Immature natural killer cell (primary cell): ENCODE data around the gene RGS13. TPM values are rescaled to one million over a fixed set of nuclear protein-coding genes. Genes with fewer than 3 reads are reported as not detected.

Source experiments
- DNase-seq, 3 donors: peaks; one replicate each; pipeline ENCODE4 v3.0.0; 2022; ENCODE audit warnings: mixed read lengths in 1 of 3
- H3K27ac Mint-ChIP-seq, 6 donors: one replicate each; pipeline ENCODE4 v1.8.0; 2020; ENCODE audit warnings: mixed read lengths in 6 of 6, mild to moderate bottlenecking in 5 of 6, inconsistent platforms in 4 of 6, moderate library complexity in 3 of 6
- H3K27me3 Mint-ChIP-seq, 3 donors: one replicate each; pipeline ENCODE4 v1.8.0; 2020 to 2021; ENCODE audit warnings: low read depth in 3 of 3, mild to moderate bottlenecking in 3 of 3, mixed read lengths in 3 of 3, moderate library complexity in 3 of 3, inconsistent platforms in 1 of 3
- H3K36me3 Mint-ChIP-seq, 3 donors: one replicate each; pipeline ENCODE4 v1.8.0; 2020; ENCODE audit warnings: mixed read lengths in 3 of 3, inconsistent platforms in 2 of 3, mild to moderate bottlenecking in 2 of 3
- H3K4me1 Mint-ChIP-seq, 2 donors: one replicate each; pipeline ENCODE4 v1.8.0; 2020; ENCODE audit warnings: inconsistent platforms in 2 of 2, mild to moderate bottlenecking in 2 of 2, mixed read lengths in 2 of 2, moderate library complexity in 1 of 2
- H3K4me3 Mint-ChIP-seq, 5 donors: one replicate each; pipeline ENCODE4 v1.8.0; 2020; ENCODE audit warnings: mild to moderate bottlenecking in 5 of 5, mixed read lengths in 5 of 5, inconsistent platforms in 3 of 5, moderate library complexity in 3 of 5
- H3K9me3 Mint-ChIP-seq, 6 donors: one replicate each; pipeline ENCODE4 v1.8.0; 2020; ENCODE audit warnings: mild to moderate bottlenecking in 6 of 6, mixed read lengths in 6 of 6, inconsistent platforms in 4 of 6, moderate library complexity in 3 of 6
- polyA plus RNA-seq, 3 donors: library from polyadenylated mRNA; unstranded; fragments of 300-500 nt; fragmentation: Illumina TruSeq; gene quantifications; one replicate each; pipeline ENCODE4 v1.2.3, GENCODE V29; 2021

Gene RGS13, protein sequence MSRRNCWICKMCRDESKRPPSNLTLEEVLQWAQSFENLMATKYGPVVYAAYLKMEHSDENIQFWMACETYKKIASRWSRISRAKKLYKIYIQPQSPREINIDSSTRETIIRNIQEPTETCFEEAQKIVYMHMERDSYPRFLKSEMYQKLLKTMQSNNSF
- polyA plus RNA-seq: under 1 TPM in 1 of 3 donors, not detected in 2; 0.16 TPM

DNA sequence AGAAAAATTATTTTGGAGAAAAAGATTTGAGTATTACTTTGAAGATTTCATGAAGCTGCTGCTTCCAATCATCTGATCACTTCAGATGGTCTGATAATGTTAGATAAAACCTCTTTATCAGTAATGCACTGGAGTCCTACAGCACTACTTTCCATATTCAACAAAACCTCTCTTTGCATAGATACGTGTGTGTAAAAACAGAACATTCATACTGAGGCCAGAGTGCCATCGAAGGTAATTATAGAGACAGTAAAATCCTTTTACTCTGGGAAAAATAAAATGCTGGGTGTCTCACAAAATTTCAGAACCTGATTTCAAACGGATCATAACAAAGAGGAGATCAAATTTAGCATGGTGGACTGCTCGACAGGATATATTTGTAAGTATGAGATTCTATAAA, at the start of gene RGS13:
TSS of gene RGS13 (plus strand) at position 209 of the 400 bp plus-strand sequence. CDS start 8,188 bp downstream, outside the sequence.
- Mint-ChIP-seq H3K27ac (no peak within 1 kb of the TSS), H3K4me3 (no peak within 1 kb of the TSS), H3K9me3 (no peaks in the 10 kb centered on the region), H3K4me1 (no peaks in the 10 kb centered on the region), H3K36me3 (no peaks in the 10 kb centered on the region), H3K27me3 (peaks cover 0 to 8% (median 2%) of the 10 kb centered on the region in 3 donors)
- DNase-seq: no peak

DNA sequence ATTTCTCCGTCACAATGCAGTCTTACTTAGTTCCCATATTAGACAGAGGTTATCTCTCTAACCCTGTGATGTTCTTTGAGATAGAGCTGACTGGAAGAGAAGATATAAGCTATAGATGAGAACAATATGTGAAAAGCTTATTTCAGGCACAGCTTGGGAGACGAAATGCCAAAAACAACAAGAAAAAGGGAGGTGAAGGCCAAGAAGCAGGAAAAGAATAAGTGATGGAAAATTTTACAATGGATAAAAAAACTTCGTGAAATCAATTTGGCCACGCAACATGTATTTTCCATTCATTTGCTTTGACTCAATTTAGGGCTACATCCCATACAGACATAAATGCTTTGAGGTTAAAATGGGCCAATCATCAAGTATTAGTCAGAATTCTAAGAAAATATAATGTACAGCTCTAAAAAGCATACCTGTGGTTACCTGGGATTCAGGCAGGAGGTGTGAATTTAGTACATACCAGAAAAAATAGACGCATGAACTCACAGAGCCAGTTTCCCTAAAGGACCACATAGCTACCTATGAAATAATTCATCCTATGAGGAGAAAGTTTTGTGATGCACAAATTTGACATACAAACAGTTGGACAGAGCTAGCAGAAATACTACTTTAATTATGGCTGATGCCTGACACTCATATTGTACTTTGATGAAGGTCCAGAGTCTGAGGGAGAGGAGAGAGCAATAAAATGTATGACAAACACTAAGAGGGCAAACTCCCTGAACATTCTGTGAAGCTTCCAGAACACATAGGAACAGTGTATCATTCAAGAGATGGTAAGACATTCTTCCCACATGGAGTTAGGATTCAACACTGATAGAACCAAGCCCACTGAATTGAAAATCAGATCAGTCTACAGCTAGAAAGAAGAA, 48.3 kb upstream of the RGS13 start:
- peaks cover 0 to 6% of the 10 kb centered on the region in 2 donors for H3K4me1 Mint-ChIP-seq
- peaks cover 0 to 6% (median 0%) of the 10 kb centered on the region in 3 donors for H3K27me3 Mint-ChIP-seq
- H3K27ac Mint-ChIP-seq: no peak overlapping the region
- H3K9me3 Mint-ChIP-seq: no peaks in the 10 kb centered on the region
- DNase-seq: no peak
- no peaks in the 10 kb centered on the region for H3K36me3 Mint-ChIP-seq
- no peak overlapping the region for H3K4me3 Mint-ChIP-seq

DNA sequence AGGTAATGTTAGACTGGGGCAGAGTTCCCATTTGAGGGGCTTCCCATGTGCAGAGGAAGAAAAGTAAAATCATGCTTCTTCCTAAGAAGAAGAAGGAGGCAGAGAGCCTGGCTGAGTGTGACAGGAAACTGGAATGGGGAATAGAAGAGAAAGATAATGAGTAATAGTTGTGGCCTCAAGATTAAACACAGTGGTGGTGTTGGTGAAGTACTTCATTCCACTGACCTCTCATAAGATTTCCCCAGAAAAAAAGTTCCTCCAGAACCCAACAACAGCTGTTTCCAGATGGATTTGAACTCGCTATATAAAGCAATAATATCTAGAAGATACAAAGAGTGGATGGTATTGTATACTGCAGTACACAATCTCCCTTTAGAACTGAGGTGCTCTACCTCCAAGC, 47.4 kb upstream of the RGS13 start:
- no peak for DNase-seq
- H3K27ac Mint-ChIP-seq: no peak overlapping the region

DNA sequence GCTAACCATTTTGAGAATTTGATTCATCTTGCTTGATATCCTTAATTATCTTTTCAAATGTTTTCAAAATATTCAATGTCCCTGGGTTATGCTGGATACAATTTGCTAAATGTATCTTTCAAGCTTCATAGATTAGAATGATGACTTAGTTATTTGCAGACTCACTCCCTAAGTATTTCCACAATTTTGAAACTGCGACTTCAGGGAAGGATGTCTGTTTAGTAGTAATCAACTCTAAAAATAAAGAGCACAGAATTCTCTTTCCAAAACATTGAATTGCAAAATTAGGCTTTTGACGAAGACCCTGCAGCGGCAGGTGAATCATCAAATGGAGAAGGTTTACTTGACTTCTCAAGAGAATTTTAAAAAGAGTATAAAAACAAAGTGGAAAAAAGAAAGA, 46.1 kb upstream of the RGS13 start:
- Mint-ChIP-seq H3K4me1 (peaks cover 0 to 1% of the 10 kb centered on the region in 2 donors), H3K27me3 (peaks cover 0 to 7% (median 2%) of the 10 kb centered on the region in 3 donors), H3K9me3 (no peaks in the 10 kb centered on the region), H3K4me3 (no peak overlapping the region), H3K27ac (peak overlapping the region in 1 of 6 donors; percentile 4), H3K36me3 (no peaks in the 10 kb centered on the region)
- DNase-seq: no peak

More for the DNA sequence above, 47.4 kb upstream of the RGS13 start:
- peaks cover 0 to 6% (median 2%) of the 10 kb centered on the region in 3 donors for H3K27me3 Mint-ChIP-seq
- no peaks in the 10 kb centered on the region for H3K36me3 Mint-ChIP-seq
- H3K4me3 Mint-ChIP-seq: no peak overlapping the region
- H3K9me3 Mint-ChIP-seq: no peaks in the 10 kb centered on the region
- H3K4me1 Mint-ChIP-seq: peaks cover 0 to 6% of the 10 kb centered on the region in 2 donors

DNA sequence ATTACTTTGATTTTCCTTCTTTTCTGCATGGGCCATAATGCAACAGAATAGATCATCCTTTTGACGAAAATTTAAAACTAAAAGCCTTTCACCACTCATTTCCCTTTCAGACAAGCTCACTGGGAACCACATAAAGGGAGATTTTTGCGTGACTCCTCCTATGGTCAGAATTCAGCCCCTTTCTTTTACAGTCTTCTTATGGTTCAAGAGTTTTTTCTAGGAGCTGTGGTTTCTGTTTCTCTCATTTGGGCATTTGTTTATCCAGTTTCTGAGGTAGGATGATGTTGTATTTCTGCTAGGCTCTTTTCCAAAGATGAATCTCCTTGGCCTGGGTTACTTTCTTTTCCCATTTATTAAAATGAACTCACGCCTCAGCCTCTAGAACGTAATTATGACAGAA, 43.4 kb upstream of the RGS13 start:
- Mint-ChIP-seq H3K27ac (no peak overlapping the region), H3K9me3 (no peaks in the 10 kb centered on the region), H3K27me3 (peaks cover 0 to 10% (median 2%) of the 10 kb centered on the region in 3 donors), H3K4me1 (no peaks in the 10 kb centered on the region), H3K4me3 (no peak overlapping the region), H3K36me3 (no peaks in the 10 kb centered on the region)
- no peak for DNase-seq

DNA sequence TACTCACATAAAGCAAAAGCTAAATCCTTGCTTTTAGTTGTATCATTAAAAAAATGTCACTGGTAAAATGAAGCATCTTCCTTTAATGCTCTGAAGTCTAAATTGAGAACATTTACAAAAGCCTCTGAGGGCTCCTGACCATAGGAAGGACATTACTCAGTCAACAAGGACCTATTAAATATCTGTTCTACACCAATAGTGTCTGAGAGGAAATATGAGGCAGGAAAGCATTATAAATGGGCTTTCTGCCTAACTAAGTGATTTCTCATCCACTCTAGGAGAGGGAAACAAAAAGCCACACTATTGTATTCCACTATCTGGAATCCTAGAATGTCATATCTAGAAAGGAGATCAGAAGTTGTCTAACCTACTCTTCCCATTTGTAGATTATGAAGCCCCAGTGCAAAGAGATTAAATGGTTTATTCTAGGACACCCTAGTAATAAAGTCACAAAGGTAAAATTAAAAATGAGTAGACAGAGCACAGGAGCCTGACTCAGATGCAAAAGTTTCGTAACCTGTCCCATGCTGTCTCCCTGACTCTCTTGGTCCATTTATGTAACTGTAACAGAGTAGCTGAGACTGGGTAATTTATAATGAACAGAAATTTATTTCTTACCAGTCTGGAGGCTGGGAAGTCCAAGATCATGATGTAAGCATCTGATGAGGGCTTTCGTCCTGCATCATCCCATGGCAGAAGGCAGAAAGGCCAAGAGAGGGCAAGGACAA, 42.8 kb upstream of the RGS13 start:
- DNase-seq: no peak
- Mint-ChIP-seq H3K27me3 (peaks cover 0 to 9% (median 2%) of the 10 kb centered on the region in 3 donors), H3K27ac (no peak overlapping the region), H3K9me3 (no peaks in the 10 kb centered on the region), H3K36me3 (no peaks in the 10 kb centered on the region), H3K4me1 (peaks cover under 1 to 2% of the 10 kb centered on the region in 2 donors), H3K4me3 (no peak overlapping the region)

DNA sequence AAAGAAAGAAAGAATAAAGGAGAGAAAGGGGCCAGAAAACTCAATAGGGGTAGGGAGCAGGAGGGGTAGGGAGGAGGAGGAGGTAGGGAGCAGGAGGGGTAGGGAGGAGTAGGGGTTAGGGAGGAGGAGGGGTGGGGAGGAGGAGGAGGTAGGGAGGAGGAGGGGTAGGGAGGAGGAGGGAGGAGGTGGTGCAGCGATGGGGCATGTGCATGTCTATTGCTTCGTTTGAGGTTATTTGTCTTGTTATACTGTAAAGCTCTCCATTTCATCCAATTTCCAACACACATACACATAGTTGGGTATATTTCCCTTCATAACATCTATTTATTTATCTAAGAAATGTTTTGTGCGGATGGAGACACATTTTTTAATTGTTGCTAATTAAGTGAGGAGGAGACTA, 40.6 kb upstream of the RGS13 start:
- H3K36me3 Mint-ChIP-seq: no peaks in the 10 kb centered on the region
- no peak overlapping the region for H3K27ac Mint-ChIP-seq
- no peak for DNase-seq
- peaks cover 0 to 6% (median 2%) of the 10 kb centered on the region in 3 donors for H3K27me3 Mint-ChIP-seq
- H3K4me1 Mint-ChIP-seq: peaks cover 18 to 24% of the 10 kb centered on the region in 2 donors
- no peaks in the 10 kb centered on the region for H3K9me3 Mint-ChIP-seq
- no peak overlapping the region for H3K4me3 Mint-ChIP-seq

DNA sequence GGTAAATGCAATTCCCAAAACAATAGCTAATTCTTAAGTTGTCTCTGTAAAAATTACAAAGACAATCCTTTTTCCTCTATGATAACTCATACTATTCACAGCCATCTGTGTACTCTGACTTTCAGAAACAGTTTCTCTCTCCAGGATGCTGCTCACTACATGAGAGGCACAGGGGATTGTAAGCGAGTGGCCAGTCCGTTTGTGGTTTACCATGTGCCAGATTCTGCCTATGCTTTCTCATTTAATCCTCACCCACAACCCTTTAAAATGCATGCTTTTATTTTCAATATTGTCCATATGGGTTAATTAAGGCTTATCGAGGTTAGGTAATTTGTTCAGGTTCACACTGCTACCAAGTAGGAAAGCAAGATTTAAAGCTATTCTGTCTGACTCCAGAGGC, 37.4 kb upstream of the RGS13 start:
- Mint-ChIP-seq H3K27me3 (peaks cover 0 to 6% (median 0%) of the 10 kb centered on the region in 3 donors), H3K4me3 (peak overlapping the region in 2 of 5 donors; percentile 25 to 30), H3K4me1 (peaks cover 50 to 57% of the 10 kb centered on the region in 2 donors), H3K9me3 (no peaks in the 10 kb centered on the region), H3K36me3 (no peaks in the 10 kb centered on the region), H3K27ac (peak overlapping the region in 5 of 6 donors; percentile 2 to 86 (median 32))
- peak in 2 of 3 donors; percentile 12 to 29 for DNase-seq

DNA sequence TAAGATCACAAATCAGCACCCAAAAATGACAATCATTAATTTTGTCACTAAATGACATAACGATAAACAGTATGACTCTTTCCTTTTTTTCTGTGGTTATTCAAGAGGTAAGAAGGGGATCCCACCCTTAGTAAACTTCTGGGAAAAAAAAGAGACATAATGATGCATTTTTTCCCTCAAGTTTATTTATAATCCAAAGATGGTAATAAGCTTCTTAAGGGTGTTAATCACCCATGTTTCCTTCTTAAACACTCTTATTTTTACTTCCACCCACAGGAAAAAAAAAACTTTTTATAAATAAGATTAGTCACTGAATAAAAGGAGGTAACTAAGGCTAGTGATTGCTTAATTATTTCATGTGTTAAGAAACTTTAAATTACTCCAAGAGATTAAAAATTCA, 35.7 kb upstream of the RGS13 start:
- Mint-ChIP-seq H3K27me3 (peaks cover 4% of the 10 kb centered on the region in 3 donors), H3K36me3 (no peaks in the 10 kb centered on the region)
- no peak for DNase-seq

DNA sequence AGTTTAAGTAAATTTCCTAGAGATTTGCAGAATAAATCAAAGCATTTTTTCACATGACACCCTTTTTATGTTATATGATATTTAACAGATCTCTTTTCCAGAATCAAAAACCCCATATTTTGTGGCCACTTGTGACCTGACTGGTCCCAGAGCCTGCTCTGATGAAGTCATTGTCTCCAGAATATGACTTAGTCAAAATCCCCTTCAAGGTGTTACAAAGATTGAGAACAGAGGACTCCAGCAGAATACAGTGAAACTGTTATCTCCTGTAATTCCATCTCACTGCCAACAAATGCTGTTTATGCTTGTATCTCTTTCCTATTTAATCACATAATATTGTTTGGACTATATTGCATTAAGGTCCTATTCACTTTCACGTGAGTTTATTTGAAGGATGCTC, 34.8 kb upstream of the RGS13 start:
- Mint-ChIP-seq H3K27me3 (peaks cover 4 to 6% (median 4%) of the 10 kb centered on the region in 3 donors), H3K27ac (peak overlapping the region; percentile 55 to 88 (median 82)), H3K9me3 (no peaks in the 10 kb centered on the region), H3K36me3 (no peaks in the 10 kb centered on the region), H3K4me3 (peak overlapping the region; percentile 46 to 74 (median 55)), H3K4me1 (peaks cover 63 to 77% of the 10 kb centered on the region in 2 donors)
- DNase-seq: peak in 1 of 3 donors; percentile 41

More for the DNA sequence above, 35.7 kb upstream of the RGS13 start:
- Mint-ChIP-seq H3K4me3 (no peak overlapping the region), H3K4me1 (peaks cover 56 to 69% of the 10 kb centered on the region in 2 donors), H3K9me3 (no peaks in the 10 kb centered on the region), H3K27ac (peak overlapping the region in 2 of 6 donors; percentile 78 to 86)

DNA sequence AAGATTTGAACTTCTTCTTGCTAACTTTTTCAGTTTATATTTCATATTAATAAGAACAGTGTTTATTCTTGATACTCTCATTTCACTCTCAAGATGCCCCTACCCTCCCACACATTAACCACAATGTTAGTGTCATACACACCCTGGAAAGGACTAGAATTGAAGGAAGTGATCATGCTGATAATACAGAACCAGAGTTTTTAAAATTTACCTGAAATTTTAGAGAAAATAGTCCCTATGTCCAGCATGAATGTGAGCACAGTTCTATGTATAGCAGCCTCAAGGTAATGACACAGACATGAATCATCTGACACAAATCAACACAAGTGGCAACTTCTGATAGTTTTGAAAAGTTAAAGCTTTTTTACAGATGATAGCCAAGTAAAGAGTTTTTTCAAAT, 34.4 kb upstream of the RGS13 start:
- Mint-ChIP-seq H3K36me3 (no peaks in the 10 kb centered on the region), H3K4me3 (peak overlapping the region; percentile 46 to 74 (median 55)), H3K27me3 (peaks cover 4 to 6% (median 4%) of the 10 kb centered on the region in 3 donors), H3K27ac (peak overlapping the region; percentile 55 to 88 (median 82)), H3K9me3 (no peaks in the 10 kb centered on the region), H3K4me1 (peaks cover 65 to 81% of the 10 kb centered on the region in 2 donors)
- DNase-seq: peak in 2 of 3 donors; percentile 32 to 35

DNA sequence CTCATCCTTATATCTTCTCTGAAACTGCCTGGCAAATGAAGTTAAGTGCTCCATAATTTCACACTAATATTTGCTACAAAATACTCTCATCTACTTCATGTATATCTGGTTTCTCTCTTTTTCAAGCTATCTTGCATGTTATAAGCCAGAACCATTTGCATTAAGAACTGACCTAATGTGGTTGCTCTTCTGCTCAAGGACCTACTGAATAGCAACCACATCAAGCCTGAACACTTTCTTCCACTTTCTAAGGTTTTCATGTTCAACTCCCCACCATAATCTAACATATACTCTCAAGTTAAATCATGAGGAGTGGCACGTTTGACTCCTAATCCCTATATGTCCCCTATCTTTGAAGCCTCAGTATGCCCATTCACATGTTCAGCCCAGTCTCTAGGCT, 33.2 kb upstream of the RGS13 start:
- peaks cover 68 to 84% of the 10 kb centered on the region in 2 donors for H3K4me1 Mint-ChIP-seq
- peaks cover 4 to 7% (median 6%) of the 10 kb centered on the region in 3 donors for H3K27me3 Mint-ChIP-seq
- DNase-seq: no peak
- H3K9me3 Mint-ChIP-seq: no peaks in the 10 kb centered on the region
- H3K36me3 Mint-ChIP-seq: no peaks in the 10 kb centered on the region
- peak overlapping the region in 4 of 5 donors; percentile 1 to 49 (median 8) for H3K4me3 Mint-ChIP-seq
- H3K27ac Mint-ChIP-seq: peak overlapping the region; percentile 72 to 88 (median 78)

DNA sequence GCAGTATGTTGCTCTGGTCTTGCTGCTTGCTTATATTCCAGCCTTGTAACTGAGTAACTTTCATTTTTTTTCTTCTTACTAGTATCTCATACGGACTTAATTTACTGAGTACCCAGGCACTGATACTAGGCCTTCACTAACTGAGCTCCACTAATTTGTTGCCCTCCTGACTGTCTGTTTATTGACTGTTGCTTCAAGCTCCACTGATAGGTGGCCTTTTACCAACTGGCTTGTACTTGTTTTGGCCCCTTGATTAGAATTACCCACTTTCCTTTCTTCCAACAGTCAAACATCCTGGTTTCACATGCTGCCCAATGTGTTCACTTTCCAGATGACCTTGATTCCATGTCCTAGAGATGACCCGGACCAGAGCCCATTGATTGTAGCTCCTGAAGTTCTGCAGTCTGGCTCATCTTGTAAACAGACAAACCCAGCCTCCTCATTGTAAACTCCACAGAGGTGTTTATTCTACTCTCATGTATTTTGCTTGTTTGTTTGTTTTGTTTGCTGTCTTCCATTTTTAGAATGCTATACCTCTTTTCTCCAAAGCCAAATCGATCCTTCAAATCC, 32.6 kb upstream of the RGS13 start:
- Mint-ChIP-seq H3K36me3 (no peaks in the 10 kb centered on the region), H3K4me1 (peaks cover 68 to 85% of the 10 kb centered on the region in 2 donors), H3K27ac (peak overlapping the region; percentile 72 to 88 (median 78)), H3K9me3 (no peaks in the 10 kb centered on the region), H3K27me3 (peaks cover 4 to 7% (median 6%) of the 10 kb centered on the region in 3 donors), H3K4me3 (peak overlapping the region in 2 of 5 donors; percentile 0 to 14)
- no peak for DNase-seq
